ENCODE measurements around the gene TMEM44.
"Not testable (repeated sequence)": the region's sequence is repeated elsewhere in the genome, so short reads cannot be mapped to it uniquely, and the experiment has no call there.

Gene TMEM44

DNA sequence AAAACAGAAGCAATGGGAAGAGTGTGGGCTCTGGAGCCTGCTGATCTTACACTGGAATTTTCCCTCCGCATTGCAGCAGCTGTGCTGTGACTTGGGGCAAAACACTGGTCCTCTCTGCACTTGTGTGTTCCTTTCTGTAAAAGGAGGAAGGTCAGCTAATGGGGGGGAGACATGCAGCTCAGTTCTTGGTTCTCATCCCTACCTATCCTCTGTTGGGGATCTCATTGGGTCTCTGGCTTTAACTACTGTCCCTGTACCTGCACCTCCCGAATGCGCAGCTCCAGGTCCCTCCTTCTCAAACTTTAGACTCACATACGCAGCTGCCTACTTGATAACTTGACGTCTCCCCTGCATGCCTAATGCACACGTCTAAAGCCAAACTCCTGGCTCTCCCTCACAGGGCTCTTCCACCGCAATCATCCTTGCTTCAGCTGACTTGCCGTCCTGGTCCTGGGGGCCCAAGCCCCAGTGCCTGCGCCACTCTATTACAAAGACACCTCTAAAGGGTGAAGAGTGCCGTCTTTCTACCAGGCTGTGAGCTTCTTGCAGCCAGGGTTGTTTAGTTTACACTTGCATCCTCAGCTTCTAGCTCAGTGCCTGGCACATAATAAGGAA, 5.9 kb upstream of the TMEM44 start:
- DNase-seq = no peak

DNA sequence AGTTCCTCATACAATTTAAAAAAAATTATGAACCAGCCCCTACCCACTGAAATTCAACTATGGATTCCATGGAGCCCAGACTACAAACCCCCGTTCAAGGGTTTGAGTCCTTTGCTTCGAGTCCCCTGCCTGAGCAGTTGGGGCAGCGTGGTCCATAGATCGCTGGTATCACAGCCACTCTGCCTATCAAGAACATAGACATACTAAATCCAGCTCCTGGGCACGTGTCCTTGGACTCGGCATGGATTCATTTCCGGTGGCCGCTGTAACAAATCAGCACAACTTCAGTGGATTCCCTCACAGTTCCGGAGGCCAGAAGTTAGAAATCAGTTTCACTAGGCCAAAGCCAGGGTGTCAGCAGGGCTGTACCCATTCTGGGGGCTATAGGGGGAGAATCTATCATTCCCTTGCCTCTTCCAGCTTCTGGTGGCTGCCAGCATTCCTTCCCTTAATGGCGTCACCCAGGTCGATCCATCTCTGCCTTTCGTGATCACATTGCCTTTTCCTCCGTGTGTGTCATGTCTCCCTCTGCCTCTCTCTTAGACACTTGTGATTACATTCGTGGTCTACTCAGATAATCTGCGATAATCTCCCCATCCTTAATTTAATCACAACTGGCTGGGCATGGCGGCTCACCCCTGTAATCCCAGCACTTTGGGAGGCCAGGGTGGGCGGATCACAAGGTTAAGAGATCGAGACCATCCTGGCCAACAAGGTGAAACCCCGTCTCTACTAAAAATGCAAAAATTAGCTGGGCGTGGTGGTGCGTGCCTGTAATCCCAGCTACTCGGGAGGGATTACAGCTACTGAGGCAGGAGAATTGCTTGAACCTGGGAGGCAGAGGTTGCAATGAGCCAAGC, 4.6 kb upstream of the TMEM44 start:
- DNase-seq = no peak

DNA sequence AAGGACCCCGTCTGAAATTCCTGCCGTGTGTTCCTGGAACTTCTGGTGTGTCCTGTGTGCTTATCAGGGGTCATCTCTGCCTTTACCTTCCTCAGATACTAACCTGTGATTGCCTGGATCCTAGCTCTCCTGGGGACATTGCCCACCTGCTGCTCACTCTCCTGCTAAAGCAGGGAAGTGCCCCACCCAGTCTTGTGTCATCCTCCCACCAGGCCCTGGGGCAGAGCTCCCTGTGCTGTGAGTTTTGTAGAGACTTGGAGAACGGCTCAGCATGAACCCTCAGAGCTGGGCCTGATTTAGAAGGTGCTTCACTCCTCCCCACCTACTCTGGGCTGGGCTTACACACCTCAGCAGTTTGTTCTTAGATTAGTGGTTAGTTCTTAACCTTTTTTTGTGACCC, 3.8 kb upstream of the TMEM44 start:
- no peak for DNase-seq

DNA sequence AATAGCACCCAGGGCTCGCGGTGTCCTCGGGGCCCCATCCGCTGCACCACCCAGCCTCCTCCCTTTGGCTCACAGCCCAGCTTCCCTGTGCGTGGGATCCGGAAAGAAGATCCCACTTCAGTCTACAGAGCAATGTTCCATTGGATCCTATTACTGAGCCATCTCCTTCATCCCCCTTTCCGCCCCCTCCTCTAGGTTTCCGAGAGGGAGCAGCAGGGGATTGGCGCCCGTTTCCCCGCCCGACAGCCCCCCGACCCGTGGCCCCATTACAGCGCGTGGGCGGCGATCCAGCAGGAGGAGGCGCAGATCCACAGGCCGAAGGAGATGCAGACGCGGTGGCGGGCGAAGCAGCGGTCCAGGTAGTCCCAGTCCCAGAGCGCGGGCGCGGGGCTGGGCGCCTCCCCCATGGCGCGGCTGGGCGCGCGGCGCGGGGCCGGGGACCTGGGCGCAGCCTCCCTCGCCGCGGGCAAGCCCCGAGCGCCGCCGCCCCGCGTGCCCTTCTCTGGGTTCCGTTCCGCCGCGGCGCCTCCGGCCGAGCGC, 340 bp downstream of the TMEM44 start:
- peak; percentile 63 for DNase-seq

DNA sequence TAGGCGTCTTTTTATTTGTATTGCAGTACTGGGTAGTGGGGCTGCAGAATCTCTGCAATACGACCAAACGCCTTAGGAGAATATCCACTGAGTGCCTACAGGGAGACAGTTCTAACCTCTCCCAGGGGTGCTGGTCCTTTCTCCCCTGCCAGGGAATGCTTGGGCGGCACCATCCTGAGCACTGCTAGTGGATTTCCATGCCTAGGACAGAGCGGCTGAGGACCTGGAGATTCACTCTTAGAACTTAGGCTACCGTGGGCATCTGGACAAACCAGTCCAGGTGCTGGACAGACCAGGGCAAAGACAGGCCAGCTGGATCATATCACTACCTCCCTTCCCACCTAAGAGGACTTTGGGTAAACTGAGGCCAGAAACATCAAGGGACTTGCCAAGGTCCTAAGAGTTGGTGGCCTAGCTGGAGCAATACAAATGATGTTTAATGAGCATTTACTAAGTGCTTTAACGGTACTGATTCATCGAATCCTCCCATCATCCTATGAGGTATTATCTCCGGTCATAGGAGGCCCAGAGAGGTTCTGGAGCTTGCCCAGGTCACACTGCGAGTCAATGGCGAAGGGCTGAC, 902 bp downstream of the TMEM44 start:
- no peak for DNase-seq

DNA sequence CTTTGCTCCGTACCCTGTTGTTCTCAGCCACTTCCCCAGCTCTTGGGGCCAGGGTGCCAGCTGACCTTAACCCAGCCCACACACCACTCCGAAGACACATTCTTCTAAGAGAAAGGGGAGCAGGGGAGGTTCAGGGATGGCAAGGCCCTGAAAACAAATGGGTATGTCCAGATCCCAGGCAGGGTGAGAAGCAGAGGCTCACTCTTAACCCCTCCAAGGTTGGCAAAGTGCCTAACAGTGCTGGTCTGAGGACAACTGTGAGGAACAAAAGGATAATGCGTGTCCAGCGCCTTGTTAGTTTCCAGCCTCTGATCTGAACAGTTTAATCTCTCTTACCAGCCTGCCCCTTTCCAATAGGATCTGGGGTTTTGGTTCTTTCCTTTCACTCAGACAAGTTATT, 1.5 kb downstream of the TMEM44 start:
- DNase-seq = no peak

DNA sequence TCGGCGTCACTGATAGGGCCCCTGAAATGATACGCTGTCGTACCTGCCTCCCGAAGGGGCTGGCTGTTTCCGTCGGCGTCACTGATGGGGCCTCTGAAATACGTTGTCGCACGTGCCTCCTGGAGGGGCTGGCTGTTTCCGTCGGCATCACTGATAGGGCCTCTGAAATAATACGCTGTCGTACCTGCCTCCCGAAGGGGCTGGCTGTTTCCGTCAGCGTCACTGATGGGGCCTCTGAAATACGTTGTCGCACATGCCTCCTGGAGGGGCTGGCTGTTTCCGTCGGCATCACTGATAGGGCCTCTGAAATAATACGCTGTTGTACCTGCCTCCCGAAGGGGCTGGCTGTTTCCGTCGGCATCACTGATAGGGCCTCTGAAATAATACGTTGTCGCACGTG, 2.5 kb downstream of the TMEM44 start:
- DNase-seq = not testable (repeated sequence)

DNA sequence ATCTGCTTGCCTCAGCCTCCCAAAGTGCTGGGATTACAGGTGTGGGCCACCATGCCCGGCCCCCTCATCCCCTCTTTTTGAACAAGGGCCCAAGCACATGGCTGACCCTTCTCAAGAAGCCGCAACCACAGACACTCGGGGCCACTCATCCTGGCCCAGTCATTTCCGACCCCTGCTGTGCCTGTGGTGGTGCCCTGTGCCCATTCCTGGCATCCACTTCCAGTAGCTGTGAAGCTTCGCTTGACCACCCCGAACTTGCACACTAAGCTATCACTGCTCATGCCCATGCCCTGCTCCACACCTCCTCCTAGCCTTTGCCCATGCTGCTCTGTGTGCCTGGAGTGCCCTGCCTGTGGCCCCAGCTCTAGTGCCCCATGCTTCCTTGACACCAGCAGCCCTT, 8.3 kb downstream of the TMEM44 start:
- DNase-seq = no peak

DNA sequence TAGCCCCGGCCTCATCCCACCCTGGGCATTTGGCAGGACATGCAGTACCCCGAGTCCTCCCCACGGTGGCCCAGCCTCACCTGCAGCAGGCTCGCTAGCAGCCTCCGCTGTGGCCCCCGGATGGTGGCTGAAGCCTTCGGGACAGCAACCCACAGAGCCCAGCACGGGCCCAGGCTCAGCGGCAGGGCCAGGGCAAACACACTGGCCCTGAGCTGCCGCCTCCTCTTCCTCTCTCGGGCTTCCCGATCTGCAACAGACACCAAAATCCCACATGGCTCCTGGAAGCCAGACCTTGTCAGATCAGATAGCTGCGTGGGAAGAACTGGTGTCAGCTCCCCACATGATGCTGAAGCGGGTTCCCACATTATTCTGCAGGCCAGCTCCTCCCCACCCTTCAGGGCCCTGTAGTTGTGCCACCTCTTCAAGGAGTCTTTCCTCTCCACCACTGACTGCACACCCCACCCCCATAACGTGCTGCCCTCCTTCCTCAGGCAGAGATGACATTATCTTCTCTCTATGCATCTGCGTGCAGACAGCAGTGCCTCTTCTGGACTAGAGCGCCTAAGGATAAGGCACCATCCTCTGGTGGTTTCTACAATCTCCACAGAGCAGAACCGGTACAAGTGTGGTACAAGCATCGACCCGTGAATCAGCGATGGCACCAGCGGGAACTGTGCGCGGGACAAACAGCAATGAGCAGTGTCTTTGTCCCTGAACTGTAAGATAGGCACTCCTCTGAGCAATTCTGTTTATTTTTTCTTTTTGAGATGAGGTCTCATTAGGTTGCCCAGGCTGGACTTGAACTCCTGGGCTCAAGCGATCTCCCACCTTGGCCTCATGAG, 9.5 kb downstream of the TMEM44 start:
- DNase-seq = no peak

DNA sequence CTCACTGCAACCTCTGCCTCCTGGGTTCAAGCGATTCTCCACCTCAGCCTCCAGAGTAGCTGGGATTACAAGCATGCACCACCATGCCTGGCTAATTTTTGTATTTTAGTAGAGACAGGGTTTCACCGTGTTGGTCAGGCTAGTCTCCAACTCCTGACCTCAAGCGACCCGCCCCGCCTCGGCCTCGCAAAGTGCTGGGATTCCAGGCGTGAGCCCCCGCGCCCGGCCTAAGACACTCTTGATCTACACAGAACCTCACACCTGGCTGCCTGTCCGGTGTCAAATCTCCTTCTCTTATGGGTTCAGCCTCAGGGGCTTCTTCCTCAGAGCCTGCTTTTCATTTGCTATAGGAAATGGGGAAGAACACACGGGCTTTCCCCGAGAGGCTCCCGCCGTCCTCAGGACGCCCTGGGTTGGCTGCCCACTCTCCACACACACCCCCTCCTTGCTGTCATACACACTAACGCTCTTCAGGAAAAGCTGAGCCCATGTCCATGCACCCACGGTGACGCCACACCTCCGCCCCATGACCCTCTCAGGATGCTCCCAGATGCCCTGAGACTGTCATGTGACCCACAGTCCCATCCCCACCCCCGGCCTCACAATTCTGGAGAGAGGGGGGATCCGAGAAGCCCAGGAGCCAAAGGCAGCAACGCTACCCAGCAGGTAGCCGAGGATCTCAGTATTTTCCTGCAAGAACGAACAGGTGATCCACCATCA, 10.4 kb downstream of the TMEM44 start:
- no peak for DNase-seq

DNA sequence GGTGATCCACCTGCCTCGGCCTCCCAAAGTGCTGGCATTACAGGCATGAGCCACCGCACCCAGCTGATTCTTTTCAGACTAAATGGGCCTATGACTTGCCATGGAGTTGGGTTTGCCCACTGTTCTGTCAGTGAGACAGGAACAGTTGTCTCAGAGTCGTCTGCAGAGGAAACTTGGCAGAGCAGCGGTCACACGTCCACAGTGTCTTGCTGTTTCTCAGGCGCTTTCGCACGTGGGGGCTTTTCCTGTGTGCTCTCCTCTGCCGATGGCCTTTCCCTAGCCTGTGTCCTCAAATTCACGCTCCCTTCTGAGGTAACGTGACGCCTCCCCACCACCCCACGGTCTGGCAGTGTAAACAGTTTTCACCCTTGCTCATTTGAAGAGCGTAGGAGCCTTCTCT, 11.3 kb downstream of the TMEM44 start:
- DNase-seq = no peak

DNA sequence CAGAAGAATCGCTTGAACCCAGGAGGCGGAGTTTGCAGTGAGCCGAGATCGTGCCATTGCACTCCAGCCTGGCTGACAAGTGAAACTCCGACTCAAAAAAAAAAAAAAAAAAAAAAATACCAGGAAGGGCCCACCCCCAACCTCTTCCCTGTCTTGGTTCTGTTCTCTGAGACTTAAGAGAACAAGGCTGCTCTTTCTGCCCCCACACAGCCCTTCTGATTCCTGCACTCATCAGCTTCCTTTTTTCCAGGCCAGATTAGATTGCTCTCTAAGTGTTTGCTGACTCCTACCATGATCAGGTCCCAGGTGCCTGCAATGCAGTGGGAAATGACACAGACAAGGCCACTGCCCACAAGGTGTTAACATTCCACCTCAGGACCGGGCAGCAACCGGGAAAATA, 13.0 kb downstream of the TMEM44 start:
- no peak for DNase-seq

DNA sequence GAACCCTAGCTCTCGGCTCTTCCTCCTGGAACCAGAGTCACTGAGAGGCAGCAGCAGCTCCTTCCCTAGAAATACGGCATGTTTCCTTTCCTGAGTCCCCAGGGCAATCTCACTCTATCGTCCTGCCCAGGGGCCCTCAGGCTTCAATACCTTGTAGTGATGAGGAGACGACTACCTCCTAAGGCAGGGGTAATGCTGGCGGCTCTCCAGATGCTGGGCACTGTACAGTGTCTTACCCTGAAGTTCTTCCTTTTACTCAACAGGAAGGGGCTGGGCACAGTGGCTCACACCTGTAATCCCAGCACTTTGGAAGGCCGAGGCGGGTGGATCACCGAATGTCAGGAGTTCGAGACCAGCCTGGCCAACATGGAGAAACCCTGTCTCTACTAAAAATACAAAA, 13.5 kb downstream of the TMEM44 start:
- no peak for DNase-seq

DNA sequence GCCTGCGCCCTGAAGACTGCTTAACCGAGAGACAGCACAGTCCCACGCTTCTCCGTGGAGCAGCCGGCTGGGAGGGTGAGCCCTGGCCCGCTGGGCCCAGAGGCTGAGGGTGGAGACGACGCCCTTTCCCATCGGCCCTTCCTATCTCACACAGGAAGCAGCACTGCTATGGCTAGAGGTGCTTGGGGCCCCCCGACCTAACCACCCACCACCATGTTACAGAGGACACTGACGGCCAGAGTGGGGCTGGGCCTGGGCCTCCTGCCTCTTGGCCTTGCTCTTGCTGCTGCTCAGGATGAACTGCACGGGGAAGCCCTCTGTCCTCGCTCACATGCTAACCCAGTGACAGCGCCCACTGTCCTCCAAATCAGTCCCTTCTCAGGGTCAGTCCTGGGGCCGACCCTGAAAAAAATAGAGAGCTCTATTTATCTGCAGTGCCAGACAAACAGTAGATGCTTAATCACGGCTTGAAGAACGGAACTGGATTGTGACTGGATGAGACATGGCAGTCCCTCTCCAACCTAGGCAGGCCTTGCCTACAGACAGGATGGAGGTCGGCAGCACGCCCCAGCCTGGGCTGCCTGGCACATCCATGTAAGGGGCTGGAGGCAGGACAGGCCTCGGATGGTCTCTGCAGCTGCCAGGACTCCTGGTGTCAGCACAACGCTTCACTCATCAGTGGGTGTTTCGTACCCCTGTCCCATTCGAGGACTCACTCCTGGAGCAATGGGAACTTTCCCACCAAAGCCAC, 14.2 kb downstream of the TMEM44 start:
- DNase-seq = no peak

DNA sequence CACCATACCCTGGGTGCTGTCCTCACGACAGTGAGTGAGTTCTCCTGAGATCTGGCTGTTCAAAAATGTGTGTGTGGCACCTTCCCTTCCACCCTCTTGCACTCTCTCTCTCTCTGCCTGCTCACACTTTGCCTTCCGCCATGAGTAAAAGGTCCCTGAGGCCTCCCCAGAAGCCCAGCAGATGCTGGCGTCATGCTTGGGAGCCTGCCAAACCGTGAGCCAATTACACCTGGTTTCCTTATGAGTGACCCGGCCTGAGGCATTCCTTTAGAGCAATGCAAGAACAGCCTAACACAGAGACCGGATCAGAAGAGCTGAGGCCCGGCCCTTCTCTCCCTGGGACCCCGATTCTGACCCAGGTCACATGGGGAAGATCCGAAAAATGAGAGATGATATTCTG, 15.4 kb downstream of the TMEM44 start:
- no peak for DNase-seq

DNA sequence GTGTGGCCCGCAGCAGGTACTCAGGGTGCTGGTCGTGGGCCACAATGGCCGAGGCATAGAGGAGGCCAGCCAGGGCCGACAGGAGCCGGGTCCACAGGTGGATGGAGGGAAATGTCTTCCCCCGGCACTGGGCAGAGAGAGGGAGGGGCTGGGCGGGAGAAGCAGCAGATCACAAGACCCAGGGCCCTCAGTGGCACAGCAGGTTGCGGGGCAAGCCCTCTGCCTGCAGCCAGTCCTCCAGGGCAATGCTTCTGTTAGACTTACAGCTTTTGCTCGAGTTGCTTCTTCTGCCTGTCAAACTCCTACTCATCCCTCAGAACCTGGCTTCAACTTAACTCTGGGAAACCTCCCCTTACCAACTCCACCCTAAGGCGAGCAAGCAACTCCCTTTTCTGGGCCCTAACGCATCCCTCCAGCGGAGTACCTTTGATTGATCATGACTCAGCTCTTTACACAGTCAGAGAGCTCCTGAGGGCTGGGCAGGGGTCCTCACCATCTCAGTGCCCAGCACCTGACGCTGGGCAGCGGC, 16.0 kb downstream of the TMEM44 start:
- DNase-seq = no peak

DNA sequence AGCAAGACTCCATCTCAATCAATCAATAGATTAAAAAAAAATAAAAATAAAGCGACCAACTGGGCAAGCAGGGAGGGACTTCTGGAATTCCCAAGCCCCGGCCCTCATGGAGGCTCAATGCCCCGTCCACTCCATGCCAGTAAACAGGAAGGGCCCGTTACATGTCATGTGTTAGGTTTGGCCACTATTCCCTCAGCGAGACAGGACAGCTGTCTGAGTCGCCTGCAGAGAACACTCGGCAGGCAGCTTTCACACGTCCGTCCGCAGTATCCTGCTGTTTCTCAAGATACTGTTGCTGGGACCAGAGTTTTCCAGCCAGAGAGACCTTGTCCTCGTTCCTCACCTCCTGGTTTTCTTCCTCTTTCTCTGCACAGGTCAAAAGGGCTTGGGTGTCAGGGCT, 18.0 kb downstream of the TMEM44 start:
- DNase-seq = no peak

DNA sequence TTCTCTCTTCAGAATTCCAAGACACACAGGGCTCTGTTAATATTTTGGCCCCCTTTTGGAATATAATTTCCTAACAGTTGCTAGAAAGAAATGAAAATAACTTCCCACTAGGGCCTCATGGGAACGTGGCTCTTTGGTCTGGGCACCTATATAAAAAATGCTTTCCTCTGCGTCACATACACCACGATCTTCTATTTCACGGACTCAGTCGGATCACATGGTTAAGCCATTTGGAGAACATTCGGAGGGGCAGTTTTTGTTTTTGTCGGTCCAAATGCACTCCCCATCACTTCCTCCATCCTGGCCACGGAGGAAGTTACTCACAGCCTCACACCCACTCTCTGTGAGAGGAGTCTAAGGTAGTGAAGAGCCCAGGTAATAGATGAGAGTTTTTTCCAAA, 21.0 kb downstream of the TMEM44 start:
- DNase-seq = no peak

DNA sequence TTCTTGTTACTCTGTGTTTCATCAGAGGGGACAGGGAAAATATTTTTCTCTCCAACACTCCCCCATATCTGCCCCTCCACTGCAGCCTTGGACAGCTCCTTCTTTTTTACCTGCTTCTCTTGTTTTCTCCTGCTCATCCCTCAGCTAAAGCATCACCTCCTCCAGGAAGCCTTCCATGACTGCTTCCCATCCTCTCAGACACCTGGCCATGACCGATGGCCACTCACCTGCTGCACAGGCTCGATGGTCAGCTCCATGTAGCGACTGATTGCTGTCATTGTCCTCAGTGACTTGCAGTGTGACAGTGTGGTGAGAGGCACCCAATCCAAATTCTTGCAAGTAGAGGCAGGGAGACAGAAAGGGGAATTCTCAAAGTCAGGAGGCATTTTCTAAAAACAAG, 22.5 kb downstream of the TMEM44 start:
- no peak for DNase-seq

DNA sequence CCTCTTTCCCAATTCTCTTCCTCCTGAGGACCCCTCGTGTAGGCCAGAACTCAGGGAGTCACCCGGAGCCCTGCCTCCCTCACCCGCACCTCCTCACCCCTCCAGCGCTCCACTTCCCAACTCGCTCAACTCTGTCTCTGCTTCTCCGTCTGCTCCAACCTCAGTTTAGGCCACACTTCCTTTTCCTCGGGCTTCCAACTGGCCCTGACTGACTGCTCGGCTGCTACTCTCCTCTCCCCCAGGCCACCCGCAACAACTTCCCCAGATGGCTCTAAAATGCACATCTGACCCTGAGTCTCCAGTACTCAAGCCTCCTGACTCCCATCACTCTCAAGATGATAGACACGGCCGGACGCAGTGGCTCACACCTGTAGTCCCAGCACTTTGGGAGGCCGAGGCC, 23.6 kb downstream of the TMEM44 start:
- no peak for DNase-seq

DNA sequence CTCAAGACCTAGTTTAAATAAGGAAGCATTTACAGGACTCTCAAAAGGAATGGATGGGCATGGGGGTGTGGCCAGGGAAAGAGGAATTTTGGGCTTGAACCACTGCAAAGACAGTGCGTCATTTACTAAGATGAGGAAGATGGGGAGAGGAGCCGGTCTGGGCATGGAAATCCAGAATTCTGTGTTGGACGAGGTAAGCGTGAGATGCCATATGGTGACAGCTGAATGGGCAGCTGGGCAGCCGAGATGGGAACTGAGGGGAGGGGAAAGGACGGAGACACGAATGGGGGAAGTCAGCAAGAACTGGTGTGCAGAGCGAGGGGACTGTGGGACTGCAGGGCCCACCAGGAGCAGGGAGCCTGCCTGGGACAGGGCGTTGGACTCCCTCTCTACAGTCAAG, 24.2 kb downstream of the TMEM44 start:
- DNase-seq = no peak
